ENCODE data around the gene SLC8A2. TPM values are rescaled to one million over a fixed set of nuclear protein-coding genes. Genes with fewer than 3 reads are reported as not detected.

SLC8A2 gene
- total and polyA plus RNA-seq, 11 donors: 0.08 to 0.67 (median 0.29) TPM; not detected in 4

DNA sequence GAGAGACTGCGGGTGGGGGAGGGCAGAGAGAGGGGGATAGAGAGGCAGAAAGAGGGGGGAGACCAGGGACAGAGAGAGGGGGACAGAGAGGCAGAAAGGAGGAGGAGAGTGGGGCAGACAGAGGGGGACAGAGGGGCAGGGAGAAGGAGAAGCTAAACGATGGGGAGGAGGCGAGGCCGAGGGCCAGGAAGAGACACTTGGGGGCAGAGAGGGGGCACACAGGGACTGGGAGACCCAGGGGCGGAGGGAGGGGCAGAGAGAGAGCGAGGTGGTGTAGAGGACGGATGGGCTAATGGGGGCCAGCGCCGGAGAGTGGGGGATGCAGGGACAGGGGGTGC, 53.0 kb downstream of the SLC8A2 start:
- 2 to 3% (median 2%) methylated on average over 9 of the region's 9 CpGs for WGBS, 4 donors
- no peaks in the 10 kb centered on the region for H3K36me3 ChIP-seq
- ATAC-seq: no peak
- TF ChIP-seq, protein P1, sequence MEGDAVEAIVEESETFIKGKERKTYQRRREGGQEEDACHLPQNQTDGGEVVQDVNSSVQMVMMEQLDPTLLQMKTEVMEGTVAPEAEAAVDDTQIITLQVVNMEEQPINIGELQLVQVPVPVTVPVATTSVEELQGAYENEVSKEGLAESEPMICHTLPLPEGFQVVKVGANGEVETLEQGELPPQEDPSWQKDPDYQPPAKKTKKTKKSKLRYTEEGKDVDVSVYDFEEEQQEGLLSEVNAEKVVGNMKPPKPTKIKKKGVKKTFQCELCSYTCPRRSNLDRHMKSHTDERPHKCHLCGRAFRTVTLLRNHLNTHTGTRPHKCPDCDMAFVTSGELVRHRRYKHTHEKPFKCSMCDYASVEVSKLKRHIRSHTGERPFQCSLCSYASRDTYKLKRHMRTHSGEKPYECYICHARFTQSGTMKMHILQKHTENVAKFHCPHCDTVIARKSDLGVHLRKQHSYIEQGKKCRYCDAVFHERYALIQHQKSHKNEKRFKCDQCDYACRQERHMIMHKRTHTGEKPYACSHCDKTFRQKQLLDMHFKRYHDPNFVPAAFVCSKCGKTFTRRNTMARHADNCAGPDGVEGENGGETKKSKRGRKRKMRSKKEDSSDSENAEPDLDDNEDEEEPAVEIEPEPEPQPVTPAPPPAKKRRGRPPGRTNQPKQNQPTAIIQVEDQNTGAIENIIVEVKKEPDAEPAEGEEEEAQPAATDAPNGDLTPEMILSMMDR (IDR thresholded peaks at IDR 0.05): no peak
- TF ChIP-seq POLR2A (IDR thresholded peaks at IDR 0.05): no peak
- H3K9me3 ChIP-seq: no peaks in the 10 kb centered on the region
- intact Hi-C loops (cut with DNase I): no loop called here
- peaks cover 0 to 22% (median 0%) of the 10 kb centered on the region in 12 donors for H3K4me1 ChIP-seq
- H3K27ac ChIP-seq: no peak overlapping the region
- DNase-seq: no peak
- H3K27me3 ChIP-seq: peaks cover 15 to 78% (median 64%) of the 10 kb centered on the region in 9 donors
- peak overlapping the region in 10 of 12 donors; percentile 37 to 65 (median 52) for H3K4me3 ChIP-seq

DNA sequence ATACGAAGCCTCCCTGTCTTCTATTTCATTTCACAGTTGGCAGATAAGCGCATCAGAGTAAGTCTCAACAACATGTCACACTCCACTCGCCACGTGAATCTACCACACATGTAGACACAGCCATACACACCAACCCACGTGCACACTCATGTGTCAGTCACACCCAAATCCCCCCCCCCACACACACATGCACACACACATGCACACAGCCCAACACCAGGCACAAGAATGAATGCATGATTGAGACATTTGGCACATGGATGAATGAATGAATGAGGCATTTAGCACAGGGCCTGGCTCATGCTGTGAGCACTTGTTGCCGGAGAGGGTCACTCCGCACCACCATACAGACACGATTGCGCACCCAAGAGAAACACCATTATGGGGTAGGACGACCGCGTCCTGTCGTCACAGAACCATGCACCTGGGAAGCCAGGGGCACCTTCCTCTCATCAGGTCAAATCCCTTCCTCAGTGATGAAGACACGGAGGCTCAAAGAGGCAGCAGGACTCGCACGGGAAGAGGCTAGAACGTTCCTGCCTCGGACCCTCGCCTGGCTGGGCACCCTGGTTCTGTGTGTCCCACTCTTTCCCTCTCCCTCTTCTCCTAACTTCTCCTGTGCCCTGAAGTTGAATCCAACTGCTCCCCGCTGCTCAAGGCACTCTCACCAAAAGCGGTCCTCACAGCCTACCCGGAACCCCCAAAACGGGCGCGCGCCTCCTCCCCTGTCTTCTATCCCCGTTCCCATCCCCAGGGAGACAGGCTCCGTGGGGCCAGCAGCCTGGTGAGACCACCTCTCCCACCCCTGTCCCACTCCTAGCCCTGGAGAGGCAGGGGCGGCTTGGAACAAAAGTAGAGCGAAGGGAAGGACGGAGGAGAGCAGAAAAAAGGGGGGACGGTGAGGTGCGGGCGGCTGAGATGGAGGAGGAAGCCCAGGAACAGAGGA, 53.7 kb downstream of the SLC8A2 start:
- Histone ChIP-seq H3K4me3 (peak overlapping the region in 9 of 12 donors; percentile 37 to 65 (median 52)), H3K27ac (no peak overlapping the region), H3K4me1 (peaks cover 0 to 22% (median 0%) of the 10 kb centered on the region in 12 donors), H3K9me3 (no peaks in the 10 kb centered on the region), H3K36me3 (no peaks in the 10 kb centered on the region), H3K27me3 (peaks cover 15 to 72% (median 57%) of the 10 kb centered on the region in 9 donors)
- WGBS, 4 donors: 3 to 6% (median 4%) methylated on average over 34 of the region's 34 CpGs
- TF ChIP-seq, protein P1 (IDR thresholded peaks at IDR 0.05): no peak
- TF ChIP-seq POLR2A (IDR thresholded peaks at IDR 0.05): no peak
- peak in 1 of 4 donors; percentile 14 for ATAC-seq
- DNase-seq: no peak
- intact Hi-C loops (cut with DNase I): no loop called here

DNA sequence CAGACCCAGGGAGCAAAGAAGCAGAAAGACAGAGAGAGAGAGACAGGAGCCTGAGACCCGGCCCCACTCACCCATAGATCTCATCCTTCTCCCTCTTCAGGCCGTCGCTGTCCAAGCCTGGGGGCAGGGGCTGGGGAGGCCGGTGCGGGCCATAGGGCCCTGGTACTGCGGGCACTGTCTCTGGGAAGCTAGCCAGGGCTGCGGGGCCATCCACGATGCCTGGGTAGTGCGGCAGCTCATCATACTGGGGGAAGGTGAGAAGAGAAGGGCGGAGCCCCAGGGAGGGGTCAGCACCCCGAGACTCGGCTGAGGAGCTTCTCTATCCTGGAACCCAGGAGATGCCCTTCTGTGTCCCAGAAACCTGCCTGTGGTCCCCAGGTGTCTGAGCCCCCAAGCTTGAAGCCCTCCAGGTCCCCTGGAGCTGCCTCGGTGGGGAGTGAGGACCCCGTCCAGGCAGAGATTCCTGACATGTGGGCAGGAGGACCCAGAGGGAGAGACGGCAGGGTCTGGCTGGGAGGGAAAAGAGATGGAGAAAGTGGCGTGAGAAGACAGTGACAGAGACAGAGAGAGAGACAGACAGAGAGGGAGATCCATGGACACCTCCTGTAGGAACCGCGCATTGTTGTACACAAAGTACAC, 54.5 kb downstream of the SLC8A2 start:
- Histone ChIP-seq H3K36me3 (no peaks in the 10 kb centered on the region), H3K27me3 (peaks cover 15 to 67% (median 49%) of the 10 kb centered on the region in 9 donors), H3K27ac (no peak overlapping the region), H3K4me1 (peaks cover 0 to 22% (median 0%) of the 10 kb centered on the region in 12 donors), H3K4me3 (no peak overlapping the region), H3K9me3 (no peaks in the 10 kb centered on the region)
- TF ChIP-seq POLR2A (IDR thresholded peaks at IDR 0.05): no peak
- TF ChIP-seq, protein P1 (IDR thresholded peaks at IDR 0.05): no peak
- WGBS, 4 donors: 14 to 23% (median 21%) methylated on average over 14 to 18 of the region's 18 CpGs
- ATAC-seq (no peak), DNase-seq (no peak)
- intact Hi-C loops (cut with DNase I): no loop called here

DNA sequence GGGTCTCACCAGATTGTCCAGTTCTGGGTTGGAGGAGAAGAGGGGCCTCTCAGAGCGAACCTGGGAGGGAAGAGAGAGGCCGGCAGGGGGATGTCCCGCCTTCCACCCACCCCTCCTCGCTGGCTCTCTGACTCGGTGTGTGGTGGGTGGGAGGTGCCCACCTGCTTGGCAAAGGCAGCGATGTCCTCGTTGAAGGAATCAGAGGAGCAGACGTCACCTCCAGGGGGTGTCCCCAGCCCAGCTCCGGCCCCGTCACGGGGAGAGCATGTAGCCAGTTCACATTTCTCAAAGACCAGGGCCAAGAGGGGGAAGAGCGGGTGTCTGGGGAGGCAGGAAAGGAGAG, 55.1 kb downstream of the SLC8A2 start:
- 44 to 49% (median 47%) methylated on average over 12 of the region's 12 CpGs for WGBS, 4 donors
- no peaks in the 10 kb centered on the region for H3K9me3 ChIP-seq
- peaks cover 0 to 19% (median 0%) of the 10 kb centered on the region in 12 donors for H3K4me1 ChIP-seq
- DNase-seq: no peak
- intact Hi-C loops (cut with DNase I): no loop called here
- H3K4me3 ChIP-seq: no peak overlapping the region
- ATAC-seq: no peak
- H3K27me3 ChIP-seq: peaks cover 15 to 63% (median 46%) of the 10 kb centered on the region in 9 donors
- no peak overlapping the region for H3K27ac ChIP-seq
- no peak for TF ChIP-seq POLR2A (IDR thresholded peaks at IDR 0.05)
- TF ChIP-seq, protein P1 (IDR thresholded peaks at IDR 0.05): no peak
- H3K36me3 ChIP-seq: no peaks in the 10 kb centered on the region
